Panc1 (cell line): ENCODE data around the gene ANKRD53. TPM values are rescaled to one million over a fixed set of nuclear protein-coding genes. Genes with fewer than 3 reads are reported as not detected.

Experiments used
- ATAC-seq: fragments of 200-7000 bp; cut with Tn5 transposase; 2 replicates; pipeline ENCODE4 v1.9.1; 2020; ENCODE audit warnings: mild to moderate bottlenecking, moderate library complexity
- BruUV-seq: library from RNA; stranded (reverse); fragments of 400-500 nt; replicated peaks from 2 replicates; lab custom pipeline; 2021; lab: Mats Ljungman, UMichigan
- CTCF ChIA-PET: fragments of 300-600 bp; sonication (Branson Sonifier 250); formaldehyde crosslinking; loops from one replicate; lab custom pipeline; 2022; ENCODE audit warnings: antibody characterized with exemption; lab: Charles Lee
- POLR2A ChIA-PET: fragments of 300-600 bp; sonication (Branson Sonifier 250); formaldehyde crosslinking; loops from one replicate; lab custom pipeline; 2022; ENCODE audit warnings: antibody characterized with exemption; lab: Charles Lee
- DNase-seq: peaks from one replicate; pipeline ENCODE4 v3.0.0-alpha.2; 2010; ENCODE audit warnings: low read depth, low spot score
- H3K27ac ChIP-seq: 2 replicates; pipeline ENCODE4 v1.5.1; 2011; ENCODE audit warnings: mild to moderate bottlenecking, low read length, inconsistent platforms
- H3K27me3 ChIP-seq: fragments of 200-500 bp; sonication (Bioruptor generic); 2 replicates; pipeline ENCODE4 v1.6.0; 2014; ENCODE audit warnings: low read length, inconsistent platforms; ENCODE audit not compliant: control insufficient read depth, insufficient read depth
- H3K36me3 ChIP-seq: fragments of 200-500 bp; sonication (Bioruptor generic); 2 replicates; pipeline ENCODE4 v1.5.1; 2014; ENCODE audit warnings: inconsistent platforms, mild to moderate bottlenecking, low read length, moderate library complexity; ENCODE audit not compliant: control insufficient read depth, insufficient read depth
- H3K4me1 ChIP-seq: 2 replicates; pipeline ENCODE4 v1.5.1; 2011; ENCODE audit warnings: inconsistent platforms, mild to moderate bottlenecking, low read length, moderate library complexity; ENCODE audit not compliant: control insufficient read depth, insufficient read depth
- H3K4me3 ChIP-seq, 2 experiments: 2 replicates each; pipeline ENCODE4 v1.5.1; 2011 to 2012; ENCODE audit warnings: low read depth in 2 of 2, low read length in 2 of 2, mild to moderate bottlenecking in 2 of 2, inconsistent platforms in 1 of 2, moderate library complexity in 1 of 2
- H3K9me3 ChIP-seq: fragments of 200-500 bp; sonication (Bioruptor generic); 2 replicates; pipeline ENCODE4 v1.5.1; 2014; ENCODE audit warnings: low read depth, mild to moderate bottlenecking, inconsistent platforms, low read length, moderate library complexity; ENCODE audit not compliant: control insufficient read depth, insufficient read depth
- POLR2AphosphoS5 ChIP-seq: IDR thresholded peaks from 2 replicates; pipeline ENCODE4 v1.6.1; 2012; ENCODE audit warnings: mild to moderate bottlenecking, low read depth, low read length, moderate library complexity
- SIN3A ChIP-seq: IDR thresholded peaks from 2 replicates; pipeline ENCODE4 v1.6.1; 2012; ENCODE audit warnings: low read depth, mild to moderate bottlenecking, low read length, moderate library complexity, borderline replicate concordance; ENCODE audit not compliant: insufficient read depth
- TCF7L2 ChIP-seq: IDR thresholded peaks from 2 replicates; pipeline ENCODE4 v1.6.1; 2011; ENCODE audit warnings: mild to moderate bottlenecking, low read depth, low read length, inconsistent platforms
- in situ Hi-C: cut with HindIII; loops from 2 replicates; pipeline ENCODE4 v1.10.0; 2016; ENCODE audit warnings: low sequenced_read_pairs, low pct_unique_long_range_greater_than_20kb
- intact Hi-C: fragments of 100-400 bp; cut with micrococcal nuclease; formaldehyde crosslinking; loops from one replicate; pipeline ENCODE4 v1.10.0; 2022; ENCODE audit not compliant: unreplicated experiment
- total RNA-seq: library from RNA; stranded (reverse); gene quantifications from one replicate; pipeline ENCODE4 v1.2.1, GENCODE V29; 2021; ENCODE audit not compliant: unreplicated experiment
- TF ChIP-seq, protein P1 (sequence below): fragments of 450-650 bp; IDR thresholded peaks from 2 replicates; pipeline ENCODE4 v1.5.1; 2017; ENCODE audit warnings: mild to moderate bottlenecking
- TF ChIP-seq, protein P2 (sequence below), 2 experiments: IDR thresholded peaks; 2 replicates each; pipeline ENCODE4 v1.6.1; 2011 to 2012; ENCODE audit warnings: low read depth in 2 of 2, control low read depth in 1 of 2, low read length in 1 of 2, mild to moderate bottlenecking in 1 of 2, moderate library complexity in 1 of 2; ENCODE audit not compliant: insufficient read depth in 1 of 2

Gene ANKRD53
- total RNA-seq, 1 experiment from 2014 or later, result not detected

- ChIA-PET POLR2A (no interaction called here), CTCF (interaction anchor here (0.6 kb wide), 1 partner anchor 270 kb away, joined by 10 read pairs; no protein-coding TSS in a partner anchor)
- in situ Hi-C loops (no loop called here), intact Hi-C loops (no loop called here)
- no peak for TF ChIP-seq TCF7L2
- TF ChIP-seq SIN3A, result no peak
- TF ChIP-seq, protein P1, sequence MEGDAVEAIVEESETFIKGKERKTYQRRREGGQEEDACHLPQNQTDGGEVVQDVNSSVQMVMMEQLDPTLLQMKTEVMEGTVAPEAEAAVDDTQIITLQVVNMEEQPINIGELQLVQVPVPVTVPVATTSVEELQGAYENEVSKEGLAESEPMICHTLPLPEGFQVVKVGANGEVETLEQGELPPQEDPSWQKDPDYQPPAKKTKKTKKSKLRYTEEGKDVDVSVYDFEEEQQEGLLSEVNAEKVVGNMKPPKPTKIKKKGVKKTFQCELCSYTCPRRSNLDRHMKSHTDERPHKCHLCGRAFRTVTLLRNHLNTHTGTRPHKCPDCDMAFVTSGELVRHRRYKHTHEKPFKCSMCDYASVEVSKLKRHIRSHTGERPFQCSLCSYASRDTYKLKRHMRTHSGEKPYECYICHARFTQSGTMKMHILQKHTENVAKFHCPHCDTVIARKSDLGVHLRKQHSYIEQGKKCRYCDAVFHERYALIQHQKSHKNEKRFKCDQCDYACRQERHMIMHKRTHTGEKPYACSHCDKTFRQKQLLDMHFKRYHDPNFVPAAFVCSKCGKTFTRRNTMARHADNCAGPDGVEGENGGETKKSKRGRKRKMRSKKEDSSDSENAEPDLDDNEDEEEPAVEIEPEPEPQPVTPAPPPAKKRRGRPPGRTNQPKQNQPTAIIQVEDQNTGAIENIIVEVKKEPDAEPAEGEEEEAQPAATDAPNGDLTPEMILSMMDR, result no peak
- no peak for TF ChIP-seq POLR2AphosphoS5
- TF ChIP-seq, protein P2, sequence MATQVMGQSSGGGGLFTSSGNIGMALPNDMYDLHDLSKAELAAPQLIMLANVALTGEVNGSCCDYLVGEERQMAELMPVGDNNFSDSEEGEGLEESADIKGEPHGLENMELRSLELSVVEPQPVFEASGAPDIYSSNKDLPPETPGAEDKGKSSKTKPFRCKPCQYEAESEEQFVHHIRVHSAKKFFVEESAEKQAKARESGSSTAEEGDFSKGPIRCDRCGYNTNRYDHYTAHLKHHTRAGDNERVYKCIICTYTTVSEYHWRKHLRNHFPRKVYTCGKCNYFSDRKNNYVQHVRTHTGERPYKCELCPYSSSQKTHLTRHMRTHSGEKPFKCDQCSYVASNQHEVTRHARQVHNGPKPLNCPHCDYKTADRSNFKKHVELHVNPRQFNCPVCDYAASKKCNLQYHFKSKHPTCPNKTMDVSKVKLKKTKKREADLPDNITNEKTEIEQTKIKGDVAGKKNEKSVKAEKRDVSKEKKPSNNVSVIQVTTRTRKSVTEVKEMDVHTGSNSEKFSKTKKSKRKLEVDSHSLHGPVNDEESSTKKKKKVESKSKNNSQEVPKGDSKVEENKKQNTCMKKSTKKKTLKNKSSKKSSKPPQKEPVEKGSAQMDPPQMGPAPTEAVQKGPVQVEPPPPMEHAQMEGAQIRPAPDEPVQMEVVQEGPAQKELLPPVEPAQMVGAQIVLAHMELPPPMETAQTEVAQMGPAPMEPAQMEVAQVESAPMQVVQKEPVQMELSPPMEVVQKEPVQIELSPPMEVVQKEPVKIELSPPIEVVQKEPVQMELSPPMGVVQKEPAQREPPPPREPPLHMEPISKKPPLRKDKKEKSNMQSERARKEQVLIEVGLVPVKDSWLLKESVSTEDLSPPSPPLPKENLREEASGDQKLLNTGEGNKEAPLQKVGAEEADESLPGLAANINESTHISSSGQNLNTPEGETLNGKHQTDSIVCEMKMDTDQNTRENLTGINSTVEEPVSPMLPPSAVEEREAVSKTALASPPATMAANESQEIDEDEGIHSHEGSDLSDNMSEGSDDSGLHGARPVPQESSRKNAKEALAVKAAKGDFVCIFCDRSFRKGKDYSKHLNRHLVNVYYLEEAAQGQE (IDR thresholded peaks at IDR 0.05; ENCODE audit: insufficient read depth in 1 of 2, low read depth in 2 of 2, low read length in 1 of 2), result no peak
- no peaks in the 10 kb centered on the region for H3K9me3 ChIP-seq
- H3K4me1 ChIP-seq, result no peaks in the 10 kb centered on the region
- no peaks in the 10 kb centered on the region for H3K27me3 ChIP-seq
- H3K4me3 ChIP-seq, result no peak overlapping the region
- BruUV-seq, result no TSS peak
- no peak for DNase-seq
- no peak for ATAC-seq
- H3K27ac ChIP-seq, result no peak overlapping the region
- no peaks in the 10 kb centered on the region; the same call in 1 of the 2 replicates for H3K36me3 ChIP-seq
Observed at GRCh38 chr2:71004857-71005256, 26.4 kb downstream of the ANKRD53 start.

DNA sequence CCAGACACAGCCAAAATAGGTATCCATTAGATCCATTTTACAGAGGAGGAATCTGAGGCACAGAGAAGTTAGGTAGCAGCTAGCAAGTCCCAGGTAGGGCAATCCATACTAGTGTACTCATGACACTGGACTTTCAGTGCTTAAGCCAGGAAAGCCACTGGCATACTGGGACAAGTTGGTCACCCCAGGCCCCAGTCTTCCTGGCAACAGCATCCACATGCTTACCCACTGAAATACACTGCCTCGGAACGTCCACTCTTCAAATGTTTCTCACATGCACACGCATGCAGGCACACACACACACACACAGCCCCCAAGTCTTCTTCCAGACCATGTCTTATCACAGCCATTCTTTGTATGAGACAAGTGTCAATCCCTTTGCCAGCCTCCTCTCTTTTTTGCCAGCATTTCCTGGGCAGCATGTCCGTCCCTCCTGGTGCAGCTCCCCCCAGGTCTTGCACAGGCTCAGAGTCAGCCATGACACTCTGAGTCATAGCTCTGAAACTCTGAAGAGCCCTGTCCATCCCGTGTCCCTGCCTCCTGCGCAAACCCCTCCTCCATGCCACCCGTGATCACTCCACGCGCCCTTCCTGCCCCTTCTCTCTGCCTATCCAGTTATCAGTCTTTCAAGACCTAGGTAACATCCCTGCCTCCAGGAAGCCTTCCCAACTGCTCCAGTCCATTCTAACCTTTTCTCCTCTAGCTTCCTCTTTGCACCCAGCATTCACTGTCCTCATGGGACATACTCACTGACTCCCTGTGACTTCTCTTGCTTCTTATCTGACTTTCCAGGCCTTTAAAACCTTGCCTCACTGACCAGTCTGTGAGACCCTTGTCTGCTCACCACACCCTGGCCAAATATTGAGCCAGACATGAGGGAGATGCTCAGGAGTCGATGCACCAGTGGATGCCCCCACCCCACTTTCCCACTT lies 27.1 kb downstream of the ANKRD53 start:
- H3K9me3 ChIP-seq, result no peaks in the 10 kb centered on the region
- ATAC-seq, result no peak
- no peaks in the 10 kb centered on the region for H3K4me1 ChIP-seq
- H3K27me3 ChIP-seq, result no peaks in the 10 kb centered on the region
- no peak overlapping the region for H3K27ac ChIP-seq
- ChIA-PET CTCF (no interaction called here), POLR2A (no interaction called here)
- no peak for TF ChIP-seq POLR2AphosphoS5
- TF ChIP-seq, protein P2 (IDR thresholded peaks at IDR 0.05; ENCODE audit: insufficient read depth in 1 of 2, low read depth in 2 of 2, low read length in 1 of 2), result no peak
- no peak for TF ChIP-seq SIN3A
- TF ChIP-seq, protein P1, result no peak
- no peak for TF ChIP-seq TCF7L2
- in situ Hi-C loops, result no loop called here
- H3K36me3 ChIP-seq, result no peaks in the 10 kb centered on the region; the same call in 1 of the 2 replicates
- no TSS peak for BruUV-seq
- H3K4me3 ChIP-seq, result no peak overlapping the region
- intact Hi-C loops, result no loop called here
- no peak for DNase-seq
